WTC11 (cell line): ENCODE measurements around the gene TMED1. TPM values are rescaled to one million over a fixed set of nuclear protein-coding genes. Genes with fewer than 3 reads are reported as not detected.

Experiments
- ATAC-seq: fragments of 200-7000 bp; cut with Tn5 transposase; 2 replicates; pipeline ENCODE4 v1.10.0; 2021; ENCODE audit warnings: mild to moderate bottlenecking, moderate library complexity
- CTCF ChIA-PET: fragments of 300-600 bp; sonication (Branson Sonifier 250); formaldehyde crosslinking; loops from one replicate; lab custom pipeline; 2021; ENCODE audit warnings: antibody characterized with exemption; lab: Charles Lee
- POLR2A ChIA-PET: fragments of 350-600 bp; sonication (Branson Sonifier 250); formaldehyde crosslinking; loops from one replicate; lab custom pipeline; 2021; ENCODE audit warnings: antibody characterized with exemption; lab: Charles Lee
- DNase-seq: peaks from one replicate; pipeline ENCODE4 v3.0.0; 2021; ENCODE audit warnings: low spot score
- H3K27ac Mint-ChIP-seq: 2 replicates; pipeline ENCODE4 v1.8.0; 2021; ENCODE audit warnings: mixed read lengths
- H3K27me3 Mint-ChIP-seq: 2 replicates; pipeline ENCODE4 v1.8.0; 2021; ENCODE audit warnings: low read depth, mild to moderate bottlenecking, moderate library complexity, mixed read lengths
- H3K36me3 Mint-ChIP-seq: 2 replicates; pipeline ENCODE4 v1.8.0; 2021; ENCODE audit warnings: mixed read lengths
- H3K4me1 Mint-ChIP-seq: 2 replicates; pipeline ENCODE4 v1.8.0; 2022; ENCODE audit warnings: mixed read lengths
- H3K4me3 Mint-ChIP-seq: 2 replicates; pipeline ENCODE4 v1.8.0; 2021; ENCODE audit warnings: mild to moderate bottlenecking, moderate library complexity, mixed read lengths
- H3K9me3 Mint-ChIP-seq: 2 replicates; pipeline ENCODE4 v1.8.0; 2021; ENCODE audit warnings: mixed read lengths
- CDX4 ChIP-seq: fragments of 250-450 bp; sonication (Bioruptor Pico); IDR thresholded peaks from 2 replicates; pipeline ENCODE4 v1.9.0; 2021; ENCODE audit warnings: moderate library complexity, mild to moderate bottlenecking, inconsistent platforms, borderline replicate concordance
- CREM ChIP-seq: sonication (generic); formaldehyde crosslinking; IDR thresholded peaks from 2 replicates; pipeline ENCODE4 v1.8.1; 2022; ENCODE audit warnings: mild to moderate bottlenecking, missing genetic modification reagents, moderate library complexity
- ESRRA ChIP-seq: sonication (generic); formaldehyde crosslinking; IDR thresholded peaks from 2 replicates; pipeline ENCODE4 v1.8.1; 2022; ENCODE audit warnings: mild to moderate bottlenecking, missing genetic modification reagents, borderline replicate concordance
- MAX ChIP-seq: sonication (generic); formaldehyde crosslinking; IDR thresholded peaks from 2 replicates; pipeline ENCODE4 v1.8.0; 2022; ENCODE audit warnings: mild to moderate bottlenecking, missing genetic modification reagents
- NFYB ChIP-seq: sonication (generic); formaldehyde crosslinking; conservative IDR thresholded peaks from 2 replicates; pipeline ENCODE4 v1.8.0; 2022; ENCODE audit warnings: low read depth, missing genetic modification reagents
- NR2C2 ChIP-seq: sonication (generic); formaldehyde crosslinking; IDR thresholded peaks from 2 replicates; pipeline ENCODE4 v1.8.0; 2022; ENCODE audit warnings: mild to moderate bottlenecking, missing genetic modification reagents
- PRDM15 ChIP-seq: sonication (generic); formaldehyde crosslinking; IDR thresholded peaks from 2 replicates; pipeline ENCODE4 v1.8.0; 2022; ENCODE audit warnings: missing genetic modification reagents
- TEAD4 ChIP-seq: sonication (generic); formaldehyde crosslinking; IDR thresholded peaks from 2 replicates; pipeline ENCODE4 v1.8.0; 2022; ENCODE audit warnings: mild to moderate bottlenecking, missing genetic modification reagents
- ZNF263 ChIP-seq: sonication (generic); formaldehyde crosslinking; IDR thresholded peaks from 2 replicates; pipeline ENCODE4 v1.8.1; 2022; ENCODE audit warnings: low read depth, mild to moderate bottlenecking, moderate library complexity, missing genetic modification reagents
- ZNF416 ChIP-seq: fragments of 250-450 bp; sonication (Bioruptor Pico); IDR thresholded peaks from 2 replicates; pipeline ENCODE4 v1.9.0; 2021; ENCODE audit warnings: mild to moderate bottlenecking, inconsistent platforms
- ZNF423 ChIP-seq: fragments of 250-450 bp; sonication (Bioruptor Pico); IDR thresholded peaks from 2 replicates; pipeline ENCODE4 v2.1.2; 2022; ENCODE audit warnings: mild to moderate bottlenecking, moderate library complexity
- total RNA-seq: library from RNA; stranded (reverse); gene quantifications from 3 replicates; pipeline ENCODE4 v1.2.3, GENCODE V29; 2021
- TF ChIP-seq, protein P1 (sequence below): sonication (generic); formaldehyde crosslinking; IDR thresholded peaks from 2 replicates; pipeline ENCODE4 v1.8.1; 2023; ENCODE audit warnings: mild to moderate bottlenecking, missing genetic modification reagents, moderate library complexity
- TF ChIP-seq, protein P2 (sequence below): fragments of 250-450 bp; sonication (Bioruptor Pico); IDR thresholded peaks from 2 replicates; pipeline ENCODE4 v1.9.0; 2021; ENCODE audit warnings: mild to moderate bottlenecking
- TF ChIP-seq, protein P3 (sequence below): sonication (generic); formaldehyde crosslinking; IDR thresholded peaks from 2 replicates; pipeline ENCODE4 v1.8.0; 2023; ENCODE audit warnings: missing genetic modification reagents, mild to moderate bottlenecking, borderline replicate concordance

Gene TMED1
- total RNA-seq, 1 experiment from 2014 or later, result 28.5 TPM

GRCh38 chr19:10885201-10886169 lies 49.5 kb upstream of the TMED1 start:
- H3K9me3 Mint-ChIP-seq, result no peaks in the 10 kb centered on the region
- CTCF ChIA-PET, result interaction anchor here (0.6 to 2.2 kb wide), 9 partner anchors 9 to 1224 kb away, joined by 3 to 9 read pairs (median 4); no protein-coding TSS in a partner anchor
- H3K27ac Mint-ChIP-seq, result peak overlapping the region; percentile 96
- ATAC-seq, result peak; percentile 15
- peak overlapping the region; percentile 6; the same call in 1 of the 2 replicates for H3K4me3 Mint-ChIP-seq
- TF ChIP-seq ZNF416 (CRISPR knock-in tag) (no peak), PRDM15 (CRISPR knock-in tag) (no peak), ZNF423 (CRISPR knock-in tag) (no peak), CDX4 (CRISPR knock-in tag) (no peak), NR2C2 (no peak), ZNF263 (CRISPR knock-in tag) (no peak), ESRRA (no peak), CREM (no peak), MAX (CRISPR knock-in tag) (no peak), NFYB (no peak), TEAD4 (CRISPR knock-in tag) (no peak)
- TF ChIP-seq, protein P1, sequence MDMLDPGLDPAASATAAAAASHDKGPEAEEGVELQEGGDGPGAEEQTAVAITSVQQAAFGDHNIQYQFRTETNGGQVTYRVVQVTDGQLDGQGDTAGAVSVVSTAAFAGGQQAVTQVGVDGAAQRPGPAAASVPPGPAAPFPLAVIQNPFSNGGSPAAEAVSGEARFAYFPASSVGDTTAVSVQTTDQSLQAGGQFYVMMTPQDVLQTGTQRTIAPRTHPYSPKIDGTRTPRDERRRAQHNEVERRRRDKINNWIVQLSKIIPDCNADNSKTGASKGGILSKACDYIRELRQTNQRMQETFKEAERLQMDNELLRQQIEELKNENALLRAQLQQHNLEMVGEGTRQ (CRISPR knock-in tag), result no peak
- TF ChIP-seq, protein P2, sequence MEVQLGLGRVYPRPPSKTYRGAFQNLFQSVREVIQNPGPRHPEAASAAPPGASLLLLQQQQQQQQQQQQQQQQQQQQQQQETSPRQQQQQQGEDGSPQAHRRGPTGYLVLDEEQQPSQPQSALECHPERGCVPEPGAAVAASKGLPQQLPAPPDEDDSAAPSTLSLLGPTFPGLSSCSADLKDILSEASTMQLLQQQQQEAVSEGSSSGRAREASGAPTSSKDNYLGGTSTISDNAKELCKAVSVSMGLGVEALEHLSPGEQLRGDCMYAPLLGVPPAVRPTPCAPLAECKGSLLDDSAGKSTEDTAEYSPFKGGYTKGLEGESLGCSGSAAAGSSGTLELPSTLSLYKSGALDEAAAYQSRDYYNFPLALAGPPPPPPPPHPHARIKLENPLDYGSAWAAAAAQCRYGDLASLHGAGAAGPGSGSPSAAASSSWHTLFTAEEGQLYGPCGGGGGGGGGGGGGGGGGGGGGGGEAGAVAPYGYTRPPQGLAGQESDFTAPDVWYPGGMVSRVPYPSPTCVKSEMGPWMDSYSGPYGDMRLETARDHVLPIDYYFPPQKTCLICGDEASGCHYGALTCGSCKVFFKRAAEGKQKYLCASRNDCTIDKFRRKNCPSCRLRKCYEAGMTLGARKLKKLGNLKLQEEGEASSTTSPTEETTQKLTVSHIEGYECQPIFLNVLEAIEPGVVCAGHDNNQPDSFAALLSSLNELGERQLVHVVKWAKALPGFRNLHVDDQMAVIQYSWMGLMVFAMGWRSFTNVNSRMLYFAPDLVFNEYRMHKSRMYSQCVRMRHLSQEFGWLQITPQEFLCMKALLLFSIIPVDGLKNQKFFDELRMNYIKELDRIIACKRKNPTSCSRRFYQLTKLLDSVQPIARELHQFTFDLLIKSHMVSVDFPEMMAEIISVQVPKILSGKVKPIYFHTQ (CRISPR knock-in tag), result no peak
- TF ChIP-seq, protein P3, sequence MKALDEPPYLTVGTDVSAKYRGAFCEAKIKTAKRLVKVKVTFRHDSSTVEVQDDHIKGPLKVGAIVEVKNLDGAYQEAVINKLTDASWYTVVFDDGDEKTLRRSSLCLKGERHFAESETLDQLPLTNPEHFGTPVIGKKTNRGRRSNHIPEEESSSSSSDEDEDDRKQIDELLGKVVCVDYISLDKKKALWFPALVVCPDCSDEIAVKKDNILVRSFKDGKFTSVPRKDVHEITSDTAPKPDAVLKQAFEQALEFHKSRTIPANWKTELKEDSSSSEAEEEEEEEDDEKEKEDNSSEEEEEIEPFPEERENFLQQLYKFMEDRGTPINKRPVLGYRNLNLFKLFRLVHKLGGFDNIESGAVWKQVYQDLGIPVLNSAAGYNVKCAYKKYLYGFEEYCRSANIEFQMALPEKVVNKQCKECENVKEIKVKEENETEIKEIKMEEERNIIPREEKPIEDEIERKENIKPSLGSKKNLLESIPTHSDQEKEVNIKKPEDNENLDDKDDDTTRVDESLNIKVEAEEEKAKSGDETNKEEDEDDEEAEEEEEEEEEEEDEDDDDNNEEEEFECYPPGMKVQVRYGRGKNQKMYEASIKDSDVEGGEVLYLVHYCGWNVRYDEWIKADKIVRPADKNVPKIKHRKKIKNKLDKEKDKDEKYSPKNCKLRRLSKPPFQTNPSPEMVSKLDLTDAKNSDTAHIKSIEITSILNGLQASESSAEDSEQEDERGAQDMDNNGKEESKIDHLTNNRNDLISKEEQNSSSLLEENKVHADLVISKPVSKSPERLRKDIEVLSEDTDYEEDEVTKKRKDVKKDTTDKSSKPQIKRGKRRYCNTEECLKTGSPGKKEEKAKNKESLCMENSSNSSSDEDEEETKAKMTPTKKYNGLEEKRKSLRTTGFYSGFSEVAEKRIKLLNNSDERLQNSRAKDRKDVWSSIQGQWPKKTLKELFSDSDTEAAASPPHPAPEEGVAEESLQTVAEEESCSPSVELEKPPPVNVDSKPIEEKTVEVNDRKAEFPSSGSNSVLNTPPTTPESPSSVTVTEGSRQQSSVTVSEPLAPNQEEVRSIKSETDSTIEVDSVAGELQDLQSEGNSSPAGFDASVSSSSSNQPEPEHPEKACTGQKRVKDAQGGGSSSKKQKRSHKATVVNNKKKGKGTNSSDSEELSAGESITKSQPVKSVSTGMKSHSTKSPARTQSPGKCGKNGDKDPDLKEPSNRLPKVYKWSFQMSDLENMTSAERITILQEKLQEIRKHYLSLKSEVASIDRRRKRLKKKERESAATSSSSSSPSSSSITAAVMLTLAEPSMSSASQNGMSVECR, result no peak
- TF ChIP-seq, all 79 proteins: peak for 0
- no peaks in the 10 kb centered on the region for H3K36me3 Mint-ChIP-seq
- peaks cover 61% of the 10 kb centered on the region for H3K4me1 Mint-ChIP-seq
- H3K27me3 Mint-ChIP-seq, result no peaks in the 10 kb centered on the region
- POLR2A ChIA-PET, result interaction anchor here (0.6 to 0.7 kb wide), 2 partner anchors 56 to 402 kb away, joined by 3 to 6 read pairs; no protein-coding TSS in a partner anchor
- DNase-seq, result no peak
